ENCODE data around the gene PLXNB2. TPM values are rescaled to one million over a fixed set of nuclear protein-coding genes. Genes with fewer than 3 reads are reported as not detected.

The PLXNB2 gene
- total and polyA plus RNA-seq, 2 of the 4 experiments (the other 2 are of a cell fraction), result 73.1 to 202 TPM

DNA sequence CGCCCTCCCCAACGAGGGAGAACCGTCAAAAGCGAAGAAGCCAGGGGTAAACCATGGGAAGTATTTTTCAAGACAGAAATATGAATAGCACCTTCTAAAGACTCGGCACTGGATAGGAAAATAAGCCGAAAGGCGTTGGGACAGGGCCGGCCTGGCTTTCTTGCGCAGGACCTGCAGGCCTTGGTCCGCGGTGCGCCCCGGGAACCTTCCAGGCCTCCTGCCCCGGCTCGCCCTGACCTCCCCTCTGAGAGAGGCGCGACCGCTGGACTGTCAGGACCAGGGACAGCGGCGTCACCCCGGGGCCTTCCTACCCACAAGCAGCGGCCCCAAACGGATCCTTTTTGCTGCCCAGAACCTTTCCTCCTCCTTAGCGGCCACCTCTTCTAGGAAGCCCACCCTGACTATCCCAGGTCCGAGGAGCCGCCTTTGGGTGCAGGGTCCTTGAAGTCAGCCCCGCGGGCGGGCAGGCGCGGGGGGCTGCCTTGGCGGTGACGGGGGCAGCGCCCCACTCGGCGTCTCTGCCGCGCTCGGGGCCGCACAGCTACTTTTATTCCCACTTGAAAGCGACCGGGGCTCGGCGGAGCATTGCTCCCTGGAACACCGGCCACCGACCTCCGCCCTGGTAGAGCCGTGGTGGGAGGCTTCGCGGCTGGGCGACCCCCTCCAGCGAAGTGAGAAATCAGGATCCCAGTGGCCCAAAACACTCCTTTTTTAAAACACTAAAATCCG is 36.6 kb downstream of the PLXNB2 start:
- WGBS, 2 experiments (ENCODE audit: extremely low coverage in 2 of 2, insufficient read length in 1 of 2), result 2% methylated on average over 29 of the region's 53 CpGs; no CpG with 5 or more reads in 1 of the 2 experiments
- Histone ChIP-seq H3K4ac (ENCODE audit: low read depth, low read length) (peak overlapping the region; percentile 0; the same call in 1 of the 2 replicates), H2AK9ac (replicated peaks; ENCODE audit: low read depth, low read length, poor library complexity) (no peak overlapping the region), H2BK5ac (ENCODE audit: low read depth, low read length, poor library complexity, severe bottlenecking) (no peak overlapping the region), H4K8ac (ENCODE audit: low read depth in 2 of 2, low read length in 2 of 2) (no peak overlapping the region), H3K4me1 (ENCODE audit: control insufficient read depth, insufficient read depth, low read length) (peaks cover 13% of the 10 kb centered on the region), H3K79me1 (ENCODE audit: low read depth in 1 of 2, low read length in 2 of 2) (peaks cover 0 to 14% of the 10 kb centered on the region in 2 experiments; a peak in 1 of 4 replicates), H3K23ac (ENCODE audit: low read depth, low read length) (no peak overlapping the region), H2BK15ac (ENCODE audit: low read depth, low read length) (no peak overlapping the region), H4K20me1 (ENCODE audit: insufficient read depth, low read length) (peaks cover 40% of the 10 kb centered on the region), H3K9me3 (ENCODE audit: control insufficient read depth, insufficient read depth, low read length) (no peaks in the 10 kb centered on the region), H2BK120ac (ENCODE audit: low read depth, low read length) (no peak overlapping the region), H4K5ac (ENCODE audit: low read depth, low read length) (no peak overlapping the region), H3K27ac (ENCODE audit: insufficient read depth, low read length) (no peak overlapping the region), H3K4me2 (ENCODE audit: low read depth, low read length) (peak overlapping the region; percentile 96), H3K14ac (replicated peaks; ENCODE audit: low read depth, low read length) (no peak overlapping the region), H3K9ac (ENCODE audit: low read depth, low read length) (peak overlapping the region; percentile 72), H4K91ac (ENCODE audit: insufficient read depth, low read depth, low read length) (no peak overlapping the region), H2AK5ac (ENCODE audit: low read depth, low read length) (no peak overlapping the region), H3K9me1 (ENCODE audit: insufficient read depth, low read length) (no peaks in the 10 kb centered on the region), H3K56ac (ENCODE audit: extremely low read depth, insufficient read depth, low read length) (no peak overlapping the region), H2BK20ac (ENCODE audit: low read depth, low read length) (no peak overlapping the region), H3K18ac (ENCODE audit: low read depth, low read length) (no peak overlapping the region), H3K36me3 (ENCODE audit: control insufficient read depth, insufficient read depth, low read length) (peaks cover 18% of the 10 kb centered on the region), H3K27me3 (ENCODE audit: control insufficient read depth, insufficient read depth, low read length) (no peaks in the 10 kb centered on the region), H2AFZ (replicated peaks; ENCODE audit: low read length, poor library complexity) (peak overlapping the region; percentile 89), H3K4me3 (ENCODE audit: insufficient read depth, low read depth, low read length) (peak overlapping the region; percentile 37)
- TF ChIP-seq MXI1 (IDR thresholded peaks at IDR 0.05; ENCODE audit: borderline replicate concordance, low read depth, low read length) (peak; percentile 71; the same call in 1 of the 2 replicates), RCOR1 (IDR thresholded peaks at IDR 0.05; ENCODE audit: insufficient replicate concordance, low read length) (no peak)
- ATAC-seq (ENCODE audit: low read depth), result peak; percentile 42
- intact Hi-C loops (cut with micrococcal nuclease) (loop anchor here (2.0 to 5.0 kb wide), 2 partner anchors 36 to 56 kb away; partner anchors contain the start of genes DENND6B and PLXNB2), dilution Hi-C loops (cut with HindIII; ENCODE audit: low sequenced_read_pairs, unreplicated experiment) (no loop called here), in situ Hi-C loops (cut with MboI; ENCODE audit: low sequenced_read_pairs) (loop anchor here (10.0 kb wide), 1 partner anchor 54 kb away; the partner anchor contains the start of gene DENND6B)
- ChIA-PET CTCF (no interaction called here), POLR2A (ENCODE audit: unreplicated experiment) (interaction anchor here (0.6 kb wide), 1 partner anchor 351 kb away, joined by 4 read pairs; no protein-coding TSS in a partner anchor)
- no TSS peak for BruUV-seq (replicated peaks)
- DNase-seq, result peak; percentile 61
